Left ventricle myocardium inferior (tissue), 1 donor: ENCODE results near the gene SHANK3. TPM values are rescaled to one million over a fixed set of nuclear protein-coding genes. Genes with fewer than 3 reads are reported as not detected.

Source experiments
- DNase-seq: peaks from one replicate; pipeline ENCODE4 v3.0.0-alpha.2; 2020
- H3K27ac ChIP-seq: fragments of 200-600 bp; replicated peaks from 2 replicates; pipeline ENCODE4 v1.8.0; 2021
- H3K27me3 ChIP-seq: fragments of 200-600 bp; 2 replicates; pipeline ENCODE4 v1.8.0; 2021; ENCODE audit warnings: low read depth
- H3K36me3 ChIP-seq: fragments of 200-600 bp; 2 replicates; pipeline ENCODE4 v1.8.0; 2021
- H3K4me1 ChIP-seq: fragments of 200-600 bp; 2 replicates; pipeline ENCODE4 v1.8.0; 2021
- H3K4me3 ChIP-seq: fragments of 200-600 bp; 2 replicates; pipeline ENCODE4 v1.8.0; 2021; ENCODE audit warnings: mild to moderate bottlenecking, moderate library complexity
- H3K9me3 ChIP-seq: fragments of 200-600 bp; replicated peaks from 2 replicates; pipeline ENCODE4 v1.8.0; 2021
- CTCF ChIP-seq: fragments of 200-600 bp; IDR thresholded peaks from 2 replicates; pipeline ENCODE4 v1.8.0; 2021; ENCODE audit warnings: antibody characterized with exemption, mild to moderate bottlenecking, borderline replicate concordance
- intact Hi-C: fragments of 100-400 bp; cut with micrococcal nuclease; formaldehyde crosslinking; loops from one replicate; pipeline ENCODE4 v1.11.0; 2022
- total RNA-seq: library from RNA; stranded (reverse); fragmentation: NEBNext Ultra II Directional; extraction: Animal tissue kit (Norgen Biotek cat#: 25700); gene quantifications from one replicate; pipeline ENCODE4 v1.2.1, GENCODE V29; 2021
- donor health status: DM: no; HTN: yes; CAD: no; lungs with severe emphysema.

Gene SHANK3
- total RNA-seq, 1 donor from 2014 or later: 23.1 TPM

GRCh38 chr22:50699756-50700386 is 27.2 kb downstream of the SHANK3 start:
- Histone ChIP-seq H3K4me1 (peaks cover 90% of the 10 kb centered on the region), H3K36me3 (peaks cover 42% of the 10 kb centered on the region), H3K9me3 (no peaks in the 10 kb centered on the region), H3K27me3 (no peaks in the 10 kb centered on the region), H3K27ac (peak overlapping the region; percentile 56), H3K4me3 (no peak overlapping the region)
- intact Hi-C loops: no loop called here
- DNase-seq: peak; percentile 10
- TF ChIP-seq CTCF: no peak

- Histone ChIP-seq H3K4me3 (no peak overlapping the region), H3K9me3 (no peaks in the 10 kb centered on the region), H3K27ac (peak overlapping the region; percentile 56), H3K36me3 (peaks cover 40% of the 10 kb centered on the region), H3K27me3 (no peaks in the 10 kb centered on the region), H3K4me1 (peaks cover 86% of the 10 kb centered on the region)
- intact Hi-C loops: no loop called here
- peak; percentile 9 for DNase-seq
- TF ChIP-seq CTCF: no peak
These were observed 27.9 kb downstream of the SHANK3 start for GRCh38 chr22:50700387-50701075.

GRCh38 chr22:50701076-50701419 is 28.4 kb downstream of the SHANK3 start:
- Histone ChIP-seq H3K4me3 (no peak overlapping the region), H3K9me3 (no peaks in the 10 kb centered on the region), H3K4me1 (peaks cover 81% of the 10 kb centered on the region), H3K36me3 (peaks cover 38% of the 10 kb centered on the region), H3K27me3 (no peaks in the 10 kb centered on the region), H3K27ac (peak overlapping the region; percentile 56)
- intact Hi-C loops: no loop called here
- no peak for DNase-seq
- TF ChIP-seq CTCF: no peak

- H3K4me1 ChIP-seq: peaks cover 76% of the 10 kb centered on the region
These were observed 29.0 kb downstream of the SHANK3 start for GRCh38 chr22:50701428-50702154.

More at GRCh38 chr22:50701428-50702154, 29.0 kb downstream of the SHANK3 start:
- Histone ChIP-seq H3K27me3 (no peaks in the 10 kb centered on the region), H3K27ac (peak overlapping the region; percentile 56), H3K4me3 (no peak overlapping the region), H3K9me3 (no peaks in the 10 kb centered on the region), H3K36me3 (peaks cover 42% of the 10 kb centered on the region)
- TF ChIP-seq CTCF: no peak
- no peak for DNase-seq
- intact Hi-C loops: no loop called here
